C4-2B (cell line): ENCODE data around the gene OTULINL.

Source experiments
- ZFX ChIP-seq: fragments of 450-650 bp; IDR thresholded peaks from 2 replicates; pipeline ENCODE4 v1.6.1; 2017
- TF ChIP-seq, protein P1 (sequence below): fragments of 450-650 bp; conservative IDR thresholded peaks from 2 replicates; pipeline ENCODE4 v1.5.1; 2017; ENCODE audit warnings: mild to moderate bottlenecking

DNA sequence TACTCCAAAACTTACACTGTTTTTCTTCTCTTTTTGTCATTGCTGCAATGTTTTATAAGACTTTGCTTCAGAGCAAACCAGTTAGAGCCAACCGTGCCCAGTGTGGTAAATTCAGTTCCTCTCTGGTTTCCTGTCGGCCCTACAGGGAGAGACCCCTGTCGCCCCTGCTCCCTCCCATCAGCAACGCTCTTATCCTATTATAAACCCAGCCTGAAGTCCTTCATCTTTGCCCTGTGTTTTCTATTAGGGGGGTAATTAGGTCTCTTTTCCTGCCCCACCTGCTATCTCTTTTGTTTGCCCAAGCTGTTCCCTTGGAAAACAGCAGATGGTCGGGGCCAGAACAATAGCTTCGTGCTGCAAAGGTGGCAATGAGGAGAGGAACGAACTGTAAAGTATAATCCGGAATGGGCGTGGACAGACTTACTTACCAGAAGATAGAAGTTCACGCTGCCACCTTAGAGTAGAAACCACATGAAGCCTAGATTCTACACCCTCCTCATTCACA, 21.4 kb upstream of the OTULINL start:
- TF ChIP-seq, protein P1, sequence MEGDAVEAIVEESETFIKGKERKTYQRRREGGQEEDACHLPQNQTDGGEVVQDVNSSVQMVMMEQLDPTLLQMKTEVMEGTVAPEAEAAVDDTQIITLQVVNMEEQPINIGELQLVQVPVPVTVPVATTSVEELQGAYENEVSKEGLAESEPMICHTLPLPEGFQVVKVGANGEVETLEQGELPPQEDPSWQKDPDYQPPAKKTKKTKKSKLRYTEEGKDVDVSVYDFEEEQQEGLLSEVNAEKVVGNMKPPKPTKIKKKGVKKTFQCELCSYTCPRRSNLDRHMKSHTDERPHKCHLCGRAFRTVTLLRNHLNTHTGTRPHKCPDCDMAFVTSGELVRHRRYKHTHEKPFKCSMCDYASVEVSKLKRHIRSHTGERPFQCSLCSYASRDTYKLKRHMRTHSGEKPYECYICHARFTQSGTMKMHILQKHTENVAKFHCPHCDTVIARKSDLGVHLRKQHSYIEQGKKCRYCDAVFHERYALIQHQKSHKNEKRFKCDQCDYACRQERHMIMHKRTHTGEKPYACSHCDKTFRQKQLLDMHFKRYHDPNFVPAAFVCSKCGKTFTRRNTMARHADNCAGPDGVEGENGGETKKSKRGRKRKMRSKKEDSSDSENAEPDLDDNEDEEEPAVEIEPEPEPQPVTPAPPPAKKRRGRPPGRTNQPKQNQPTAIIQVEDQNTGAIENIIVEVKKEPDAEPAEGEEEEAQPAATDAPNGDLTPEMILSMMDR: no peak
- TF ChIP-seq ZFX: no peak
